H1 (cell line): Measurements from ENCODE around the gene EPYC. TPM values are rescaled to one million over a fixed set of nuclear protein-coding genes. Genes with fewer than 3 reads are reported as not detected.

ENCODE experiments used
- CTCF ChIA-PET: fragments of 300-600 bp; sonication (Branson Sonifier 250); formaldehyde crosslinking; loops from one replicate; lab custom pipeline; 2021; ENCODE audit not compliant: partially characterized antibody; lab: Charles Lee
- POLR2A ChIA-PET: fragments of 300-600 bp; sonication (Branson Sonifier 250); formaldehyde crosslinking; loops from one replicate; lab custom pipeline; 2021; ENCODE audit warnings: inconsistent platforms; ENCODE audit not compliant: partially characterized antibody; lab: Charles Lee
- DNase-seq, 2 experiments: peaks; one replicate each; pipeline versions ENCODE4 v3.0.0 to v3.0.0-alpha.2; 2010 to 2022; ENCODE audit warnings: low spot score in 2 of 2, low read depth in 1 of 2, mixed read lengths in 1 of 2
- FAIRE-seq: peaks from 2 replicates; lab custom pipeline; 2011; peaks lifted over from hg19 to GRCh38; lab: Jason Lieb, UNC
- H2AFZ ChIP-seq: 2 replicates; pipeline ENCODE4 v1.8.1; 2012; ENCODE audit warnings: low read length, inconsistent platforms
- H2AK5ac ChIP-seq: 2 replicates; pipeline ENCODE4 v1.6.1; 2013; ENCODE audit warnings: low read depth, low read length
- H2BK120ac ChIP-seq: replicated peaks from 2 replicates; pipeline ENCODE3; 2013; ENCODE audit warnings: low read depth, low read length, inconsistent platforms
- H2BK12ac ChIP-seq: 2 replicates; pipeline ENCODE4 v1.6.1; 2013; ENCODE audit warnings: low read depth, low read length
- H2BK15ac ChIP-seq: 2 replicates; pipeline ENCODE4 v1.6.1; 2013; ENCODE audit warnings: low read length
- H2BK20ac ChIP-seq: 2 replicates; pipeline ENCODE4 v1.6.1; 2013; ENCODE audit warnings: low read length
- H2BK5ac ChIP-seq: 2 replicates; pipeline ENCODE4 v1.6.1; 2013; ENCODE audit warnings: low read depth, low read length
- H3K14ac ChIP-seq: 2 replicates; pipeline ENCODE4 v1.6.1; 2013; ENCODE audit warnings: inconsistent platforms; ENCODE audit not compliant: insufficient read length
- H3K18ac ChIP-seq: 2 replicates; pipeline ENCODE4 v1.6.1; 2013; ENCODE audit warnings: low read length; ENCODE audit errors: extremely low read depth
- H3K23ac ChIP-seq: 2 replicates; pipeline ENCODE4 v1.6.1; 2013; ENCODE audit warnings: inconsistent platforms; ENCODE audit not compliant: insufficient read length
- H3K23me2 ChIP-seq: 2 replicates; pipeline ENCODE4 v1.6.1; 2013; ENCODE audit warnings: low read depth, low read length
- H3K27ac ChIP-seq: 2 replicates; pipeline ENCODE4 v1.6.1; 2011; ENCODE audit warnings: low read depth, low read length, inconsistent platforms
- H3K27me3 ChIP-seq, 4 experiments: replicated peaks in 1 of 4; 1 replicate in 1 of 4; 2 replicates in 3 of 4; pipeline versions ENCODE4 v1.6.1 to v1.8.1; 2011 to 2013; ENCODE audit warnings: low read length in 3 of 4, mild to moderate bottlenecking in 3 of 4, inconsistent platforms in 2 of 4, mixed read lengths in 2 of 4, moderate library complexity in 1 of 4; ENCODE audit not compliant: control insufficient read depth in 3 of 4, insufficient read depth in 3 of 4; ENCODE audit errors: extremely low read depth in 1 of 4
- H3K36me3 ChIP-seq, 4 experiments: 2 replicates each; pipeline versions ENCODE4 v1.6.1 to v1.8.1; 2011 to 2013; ENCODE audit warnings: mild to moderate bottlenecking in 4 of 4, low read length in 3 of 4, moderate library complexity in 2 of 4, control low read depth in 1 of 4, inconsistent platforms in 1 of 4; ENCODE audit not compliant: insufficient read depth in 4 of 4, control insufficient read depth in 2 of 4
- H3K4ac ChIP-seq: replicated peaks from 2 replicates; pipeline ENCODE3; 2013; ENCODE audit warnings: low read length, low read depth, mixed read lengths, inconsistent platforms; ENCODE audit not compliant: insufficient read length
- H3K4me1 ChIP-seq, 4 experiments: replicated peaks in 1 of 4; 1 replicate in 1 of 4; 2 replicates in 3 of 4; pipeline versions ENCODE4 v1.6.1 to v1.8.1; 2011 to 2013; ENCODE audit warnings: low read length in 3 of 4, inconsistent platforms in 2 of 4, mixed read lengths in 1 of 4; ENCODE audit not compliant: insufficient read depth in 4 of 4, control insufficient read depth in 3 of 4
- H3K4me2 ChIP-seq, 2 experiments: 2 replicates each; pipeline versions ENCODE4 v1.6.1 to v1.8.1; 2011 to 2013; ENCODE audit warnings: low read depth in 2 of 2, low read length in 2 of 2, control low read depth in 1 of 2, inconsistent platforms in 1 of 2, mild to moderate bottlenecking in 1 of 2; ENCODE audit not compliant: insufficient read depth in 1 of 2
- H3K4me3 ChIP-seq, 4 experiments: fragments of 200-600, 300-600 bp in 1 of 4; sonication (generic), shearing (Covaris generic), sonication (Bioruptor Twin) in 1 of 4; 2 replicates each; pipeline versions ENCODE4 v1.5.1 to v1.8.1; 2011 to 2016; ENCODE audit warnings: low read length in 4 of 4, low read depth in 3 of 4, control low read depth in 2 of 4, inconsistent platforms in 2 of 4, mild to moderate bottlenecking in 2 of 4, mixed read lengths in 1 of 4, moderate library complexity in 1 of 4; ENCODE audit not compliant: insufficient read depth in 2 of 4; ENCODE audit errors: extremely low read depth in 1 of 4
- H3K56ac ChIP-seq: replicated peaks from 2 replicates; pipeline ENCODE3; 2013; ENCODE audit warnings: low read depth, mild to moderate bottlenecking, mixed read lengths, low read length, inconsistent platforms; ENCODE audit not compliant: insufficient read length
- H3K79me1 ChIP-seq: 2 replicates; pipeline ENCODE4 v1.6.1; 2013; ENCODE audit warnings: low read depth, low read length, control low read depth
- H3K79me2 ChIP-seq, 2 experiments: 2 replicates each; pipeline versions ENCODE4 v1.6.1 to v1.8.1; 2012 to 2013; ENCODE audit warnings: low read length in 2 of 2, mild to moderate bottlenecking in 2 of 2, inconsistent platforms in 1 of 2; ENCODE audit not compliant: insufficient read depth in 2 of 2, control insufficient read depth in 1 of 2
- H3K9ac ChIP-seq, 4 experiments: replicated peaks in 1 of 4; 1 replicate in 1 of 4; 2 replicates in 3 of 4; pipeline versions ENCODE4 v1.6.1 to v1.8.1; 2011 to 2013; ENCODE audit warnings: low read depth in 3 of 4, low read length in 3 of 4, control low read depth in 2 of 4, mild to moderate bottlenecking in 2 of 4, moderate library complexity in 2 of 4, inconsistent platforms in 1 of 4; ENCODE audit errors: extremely low read depth in 1 of 4
- H3K9me3 ChIP-seq, 2 experiments: 2 replicates each; pipeline versions ENCODE4 v1.6.1 to v1.8.1; 2012 to 2013; ENCODE audit warnings: mild to moderate bottlenecking in 2 of 2, moderate library complexity in 2 of 2, control low read depth in 1 of 2, inconsistent platforms in 1 of 2, low read depth in 1 of 2, low read length in 1 of 2, mixed read lengths in 1 of 2; ENCODE audit not compliant: insufficient read depth in 2 of 2
- H4K20me1 ChIP-seq, 2 experiments: replicated peaks in 1 of 2; 2 replicates each; pipeline versions ENCODE3 to v1.8.1; 2011 to 2013; ENCODE audit warnings: inconsistent platforms in 2 of 2, low read length in 2 of 2, mild to moderate bottlenecking in 1 of 2; ENCODE audit not compliant: insufficient read depth in 2 of 2, control insufficient read depth in 1 of 2
- H4K5ac ChIP-seq: 2 replicates; pipeline ENCODE4 v1.6.1; 2013; ENCODE audit warnings: low read length, low read depth, mixed read lengths, inconsistent platforms; ENCODE audit not compliant: insufficient read length
- H4K8ac ChIP-seq: 2 replicates; pipeline ENCODE4 v1.8.0; 2013; ENCODE audit warnings: mild to moderate bottlenecking, moderate library complexity, low read length, inconsistent platforms; ENCODE audit not compliant: insufficient read depth; ENCODE audit errors: extremely low read depth
- H4K91ac ChIP-seq: replicated peaks from 2 replicates; pipeline ENCODE3; 2013; ENCODE audit warnings: low read length, mixed read lengths, inconsistent platforms; ENCODE audit not compliant: insufficient read length
- RAD21 ChIP-seq, 2 experiments: IDR thresholded peaks in 1 of 2; conservative IDR thresholded peaks in 1 of 2; 2 replicates each; pipeline ENCODE4 v1.6.1; 2011; ENCODE audit warnings: low read depth in 2 of 2, low read length in 2 of 2, improper control_type of control experiment in 1 of 2, inconsistent platforms in 1 of 2, mild to moderate bottlenecking in 1 of 2, moderate library complexity in 1 of 2
- TAF7 ChIP-seq: optimal IDR thresholded peaks from 2 replicates; pipeline ENCODE3; 2011; ENCODE audit warnings: low read depth, mild to moderate bottlenecking, inconsistent platforms, low read length, moderate library complexity, borderline replicate concordance
- WGBS, 2 experiments: shearing (Covaris generic) in 1 of 2; methylation state at CpG; one replicate each; pipeline versions ENCODE4 v1.1.6 to v1.1.7; 2013 to 2015; ENCODE audit warnings: low lambda C conversion rate in 2 of 2, mixed read lengths in 2 of 2, inconsistent platforms in 1 of 2, low coverage in 1 of 2, missing lambda C conversion rate in 1 of 2; ENCODE audit not compliant: insufficient replicate concordance in 2 of 2, insufficient coverage in 1 of 2, insufficient read length in 1 of 2; ENCODE audit errors: extremely low coverage in 1 of 2, missing lambda C conversion rate in 1 of 2; 5-methylcytosine and 5-hydroxymethylcytosine counted together
- polyA plus RNA-seq, 7 experiments: library from polyadenylated mRNA; depleted of rRNA in 3 of 7; stranded (reverse) in 5 of 7; unstranded in 2 of 7; fragments of >200 nt in 5 of 7; fragments of 200-250 nt in 2 of 7; gene quantifications; 1 replicate in 5 of 7; 2 replicates in 1 of 7; 4 replicates in 1 of 7; pipeline versions ENCODE4 v1.2.1 to v1.2.3, GENCODE V29; 2011 to 2013; ENCODE audit warnings: missing spikeins in 2 of 7, mixed read lengths in 2 of 7
- total RNA-seq: library from RNA; stranded (reverse); fragmentation: NEBNext Ultra II Directional; extraction: Animal tissue kit (Norgen Biotek cat#: 25700); gene quantifications from 2 replicates; pipeline ENCODE4 v1.2.1, GENCODE V29; 2021
- TF ChIP-seq, protein P1 (sequence below), 3 experiments: IDR thresholded peaks; 1 replicate in 2 of 3; 2 replicates in 1 of 3; pipeline versions ENCODE4 v1.5.1 to v1.6.1; 2011; ENCODE audit warnings: low read length in 3 of 3, mild to moderate bottlenecking in 3 of 3, inconsistent platforms in 2 of 3, low read depth in 1 of 3, moderate library complexity in 1 of 3; ENCODE audit not compliant: insufficient read depth in 1 of 3; ENCODE audit errors: control extremely low read depth in 1 of 3

Gene EPYC
- total and polyA plus RNA-seq, 2 of the 8 experiments (the other 6 are each of a cell fraction or from before 2014, with no cell fraction given), result not detected

- no peak overlapping the region for H2BK5ac ChIP-seq
- no peaks in the 10 kb centered on the region for H3K23me2 ChIP-seq
- no peaks in the 10 kb centered on the region for H4K20me1 ChIP-seq
- no peaks in the 10 kb centered on the region for H3K4me1 ChIP-seq
- no peak overlapping the region for H4K8ac ChIP-seq
- H3K27me3 ChIP-seq, result no peaks in the 10 kb centered on the region
- no peak overlapping the region for H3K27ac ChIP-seq
- CTCF ChIA-PET, result interaction anchor here (0.6 to 1.8 kb wide), 18 partner anchors 8 to 1401 kb away, joined by 3 to 6 read pairs (median 3); no protein-coding TSS in a partner anchor
- no peak overlapping the region for H2BK12ac ChIP-seq
- H3K9me3 ChIP-seq, result no peaks in the 10 kb centered on the region
- H3K79me1 ChIP-seq, result no peaks in the 10 kb centered on the region
- no peak overlapping the region for H2BK20ac ChIP-seq
- no peak for FAIRE-seq
- H3K4ac ChIP-seq, result no peak overlapping the region
- H4K91ac ChIP-seq, result no peak overlapping the region
- no peak overlapping the region for H3K9ac ChIP-seq
- no peak overlapping the region for H2AK5ac ChIP-seq
- POLR2A ChIA-PET, result no interaction called here
- H2BK15ac ChIP-seq, result no peak overlapping the region
- no peaks in the 10 kb centered on the region for H3K36me3 ChIP-seq
- no peak overlapping the region for H2BK120ac ChIP-seq
- no peak overlapping the region for H3K18ac ChIP-seq
- 61% methylated on average over 3 of the region's 3 CpGs; no CpG with 5 or more reads in 1 of the 2 experiments for WGBS, 2 experiments
- H4K5ac ChIP-seq, result no peak overlapping the region
- H3K14ac ChIP-seq, result no peak overlapping the region
- TF ChIP-seq TAF7, result no peak
- TF ChIP-seq RAD21 (IDR thresholded peaks at IDR 0.05 in 1 of 2, conservative IDR thresholded peaks at IDR 0.05 in 1 of 2; ENCODE audit: low read depth in 2 of 2, low read length in 2 of 2), result peak; percentile 68 to 69
- TF ChIP-seq, protein P1, sequence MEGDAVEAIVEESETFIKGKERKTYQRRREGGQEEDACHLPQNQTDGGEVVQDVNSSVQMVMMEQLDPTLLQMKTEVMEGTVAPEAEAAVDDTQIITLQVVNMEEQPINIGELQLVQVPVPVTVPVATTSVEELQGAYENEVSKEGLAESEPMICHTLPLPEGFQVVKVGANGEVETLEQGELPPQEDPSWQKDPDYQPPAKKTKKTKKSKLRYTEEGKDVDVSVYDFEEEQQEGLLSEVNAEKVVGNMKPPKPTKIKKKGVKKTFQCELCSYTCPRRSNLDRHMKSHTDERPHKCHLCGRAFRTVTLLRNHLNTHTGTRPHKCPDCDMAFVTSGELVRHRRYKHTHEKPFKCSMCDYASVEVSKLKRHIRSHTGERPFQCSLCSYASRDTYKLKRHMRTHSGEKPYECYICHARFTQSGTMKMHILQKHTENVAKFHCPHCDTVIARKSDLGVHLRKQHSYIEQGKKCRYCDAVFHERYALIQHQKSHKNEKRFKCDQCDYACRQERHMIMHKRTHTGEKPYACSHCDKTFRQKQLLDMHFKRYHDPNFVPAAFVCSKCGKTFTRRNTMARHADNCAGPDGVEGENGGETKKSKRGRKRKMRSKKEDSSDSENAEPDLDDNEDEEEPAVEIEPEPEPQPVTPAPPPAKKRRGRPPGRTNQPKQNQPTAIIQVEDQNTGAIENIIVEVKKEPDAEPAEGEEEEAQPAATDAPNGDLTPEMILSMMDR (IDR thresholded peaks at IDR 0.05; ENCODE audit: control extremely low read depth in 1 of 3, insufficient read depth in 1 of 3, low read depth in 1 of 3, low read length in 3 of 3), result peak in 2 of 3 experiments; percentile 47 to 54; a peak in 2 of 4 replicates
- TF ChIP-seq, all 59 proteins: peak for 2
- DNase-seq, result no peak
- Histone ChIP-seq H2AFZ (no peak overlapping the region), H3K79me2 (no peaks in the 10 kb centered on the region), H3K4me3 (no peak overlapping the region), H3K4me2 (no peak overlapping the region), H3K56ac (no peak overlapping the region), H3K23ac (no peak overlapping the region)
Observed at GRCh38 chr12:90940872-90941499, 63.8 kb downstream of the EPYC start.
